ENCODE data around the gene NEURL1B. TPM values are rescaled to one million over a fixed set of nuclear protein-coding genes. Genes with fewer than 3 reads are reported as not detected.
A peak's percentile ranks its signal among the peaks of the same experiment; 100 is the strongest.

The NEURL1B gene
- total RNA-seq, 4 donors from 2014 or later = 33.6 to 98.8 (median 93.2) TPM

DNA sequence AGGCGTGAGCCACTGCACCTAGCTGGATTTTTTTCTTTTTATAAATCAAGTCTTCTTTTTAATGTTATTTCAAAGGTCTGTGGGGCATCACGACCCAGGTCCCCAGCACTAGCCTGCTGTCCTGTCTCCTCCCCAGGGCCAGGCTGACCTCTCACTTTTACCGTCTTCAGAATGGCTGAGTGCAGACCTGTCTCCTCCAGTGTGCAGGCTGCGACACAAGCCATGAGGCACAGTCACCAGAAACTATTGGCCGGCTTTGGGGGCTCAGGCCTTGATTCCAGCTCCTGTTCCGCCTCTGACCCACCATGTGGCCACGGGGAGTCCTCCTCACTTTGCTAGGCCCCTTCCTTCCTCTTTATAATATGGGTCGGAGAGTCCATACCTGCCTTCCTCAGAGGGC is 46.6 kb upstream of the NEURL1B start:
- H3K27ac ChIP-seq = no peak overlapping the region
- H3K4me3 ChIP-seq = no peak overlapping the region
- H3K36me3 ChIP-seq = no peaks in the 10 kb centered on the region
- DNase-seq (ENCODE audit: low spot score in 2 of 2) = no peak
- no peaks in the 10 kb centered on the region for H3K9me3 ChIP-seq
- H3K27me3 ChIP-seq = no peaks in the 10 kb centered on the region
- WGBS, 2 donors = 87 to 91% methylated on average over 8 of the region's 8 CpGs
- peaks cover 0 to 13% (median 0%) of the 10 kb centered on the region in 4 donors for H3K4me1 ChIP-seq
- TF ChIP-seq EP300 (IDR thresholded peaks at IDR 0.05) = no peak
- TF ChIP-seq POLR2A (IDR thresholded peaks at IDR 0.05) = no peak
- TF ChIP-seq, protein P1, sequence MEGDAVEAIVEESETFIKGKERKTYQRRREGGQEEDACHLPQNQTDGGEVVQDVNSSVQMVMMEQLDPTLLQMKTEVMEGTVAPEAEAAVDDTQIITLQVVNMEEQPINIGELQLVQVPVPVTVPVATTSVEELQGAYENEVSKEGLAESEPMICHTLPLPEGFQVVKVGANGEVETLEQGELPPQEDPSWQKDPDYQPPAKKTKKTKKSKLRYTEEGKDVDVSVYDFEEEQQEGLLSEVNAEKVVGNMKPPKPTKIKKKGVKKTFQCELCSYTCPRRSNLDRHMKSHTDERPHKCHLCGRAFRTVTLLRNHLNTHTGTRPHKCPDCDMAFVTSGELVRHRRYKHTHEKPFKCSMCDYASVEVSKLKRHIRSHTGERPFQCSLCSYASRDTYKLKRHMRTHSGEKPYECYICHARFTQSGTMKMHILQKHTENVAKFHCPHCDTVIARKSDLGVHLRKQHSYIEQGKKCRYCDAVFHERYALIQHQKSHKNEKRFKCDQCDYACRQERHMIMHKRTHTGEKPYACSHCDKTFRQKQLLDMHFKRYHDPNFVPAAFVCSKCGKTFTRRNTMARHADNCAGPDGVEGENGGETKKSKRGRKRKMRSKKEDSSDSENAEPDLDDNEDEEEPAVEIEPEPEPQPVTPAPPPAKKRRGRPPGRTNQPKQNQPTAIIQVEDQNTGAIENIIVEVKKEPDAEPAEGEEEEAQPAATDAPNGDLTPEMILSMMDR (IDR thresholded peaks at IDR 0.05) = no peak

DNA sequence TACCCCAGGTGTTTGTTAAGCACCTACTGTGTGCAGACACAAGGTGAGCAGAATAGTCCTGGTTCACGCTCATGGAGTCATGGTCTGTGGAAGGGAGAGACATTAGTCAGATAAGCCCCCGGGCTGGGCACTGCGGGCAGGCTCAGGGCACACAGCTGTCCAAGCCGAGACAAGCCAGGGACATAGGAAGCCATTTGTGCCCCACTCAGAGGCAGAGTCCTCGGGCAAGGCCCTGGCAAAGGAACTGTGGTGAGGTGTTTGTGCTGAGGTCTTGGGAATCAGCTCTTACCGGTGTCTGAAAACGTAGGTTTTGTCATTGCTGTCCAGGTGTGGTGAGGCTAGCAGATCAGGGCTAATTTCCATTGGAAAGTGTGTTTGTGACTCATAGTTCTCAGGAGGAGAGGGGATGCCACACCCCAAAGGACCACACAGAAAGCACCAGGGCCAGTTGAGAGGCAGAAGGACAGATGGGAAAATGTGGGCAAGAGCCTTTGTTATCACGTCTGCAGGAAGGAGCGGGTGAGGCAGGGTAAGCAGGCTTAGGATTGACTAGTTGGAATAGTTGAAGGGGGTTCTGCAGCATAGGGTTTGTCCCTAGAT is 46.1 kb upstream of the NEURL1B start:
- Histone ChIP-seq H3K4me1 (peaks cover 0 to 13% (median 0%) of the 10 kb centered on the region in 4 donors), H3K9me3 (no peaks in the 10 kb centered on the region), H3K27ac (no peak overlapping the region), H3K36me3 (no peaks in the 10 kb centered on the region), H3K27me3 (no peaks in the 10 kb centered on the region), H3K4me3 (no peak overlapping the region)
- TF ChIP-seq EP300 (IDR thresholded peaks at IDR 0.05) (no peak), POLR2A (IDR thresholded peaks at IDR 0.05) (no peak)
- TF ChIP-seq, protein P1 (IDR thresholded peaks at IDR 0.05) = no peak
- WGBS, 2 donors = 90 to 91% methylated on average over 9 of the region's 9 CpGs
- DNase-seq (ENCODE audit: low spot score in 2 of 2) = no peak

DNA sequence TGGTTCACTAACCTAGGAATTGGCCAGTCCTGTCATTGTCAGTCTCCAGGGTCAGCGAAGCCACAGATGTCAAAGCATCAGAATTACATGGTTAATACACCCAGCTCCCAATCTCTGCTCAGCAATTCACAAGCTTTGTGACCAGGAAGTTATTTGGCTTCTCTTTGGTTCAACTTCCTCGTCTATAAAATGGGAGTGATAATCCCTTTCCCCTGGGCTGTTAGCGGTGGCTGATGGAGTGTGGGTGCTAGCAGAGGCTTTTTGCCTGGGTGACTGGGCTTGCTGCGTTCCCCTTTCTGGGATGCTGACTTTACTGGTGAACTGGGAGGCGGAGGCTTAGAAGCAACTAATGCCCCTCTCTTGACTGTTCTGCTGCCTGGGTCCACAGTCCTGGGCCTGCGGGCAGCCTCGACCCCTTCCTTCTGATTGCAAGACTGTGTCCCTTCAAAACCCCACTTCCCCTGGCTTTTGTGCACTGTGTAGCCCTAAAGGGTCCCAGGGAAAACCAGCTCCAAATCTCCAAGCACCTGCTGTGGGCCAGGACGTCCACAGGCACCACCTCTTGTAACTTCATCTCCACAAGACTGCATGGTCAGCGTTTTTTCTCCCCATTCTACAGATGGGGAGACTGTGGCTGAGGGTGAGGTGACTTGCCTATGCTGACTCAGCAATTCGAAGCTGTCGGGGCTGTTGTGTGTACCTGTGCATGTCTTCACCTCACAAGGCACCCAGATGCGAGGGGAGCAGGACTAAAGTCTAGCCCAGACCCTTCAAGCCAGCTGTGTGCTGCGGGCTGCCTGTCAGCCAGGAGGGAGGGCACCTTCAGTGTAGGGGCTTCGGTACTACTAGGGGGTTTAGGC is 45.2 kb upstream of the NEURL1B start:
- Histone ChIP-seq H3K27ac (no peak overlapping the region), H3K4me3 (no peak overlapping the region), H3K4me1 (peaks cover 0 to 18% (median 0%) of the 10 kb centered on the region in 4 donors), H3K36me3 (no peaks in the 10 kb centered on the region), H3K9me3 (no peaks in the 10 kb centered on the region), H3K27me3 (no peaks in the 10 kb centered on the region)
- no peak for TF ChIP-seq EP300 (IDR thresholded peaks at IDR 0.05)
- TF ChIP-seq, protein P1 (IDR thresholded peaks at IDR 0.05) = no peak
- no peak for TF ChIP-seq POLR2A (IDR thresholded peaks at IDR 0.05)
- 92 to 93% methylated on average over 12 to 14 of the region's 14 CpGs for WGBS, 2 donors
- no peak for DNase-seq (ENCODE audit: low spot score in 2 of 2)

DNA sequence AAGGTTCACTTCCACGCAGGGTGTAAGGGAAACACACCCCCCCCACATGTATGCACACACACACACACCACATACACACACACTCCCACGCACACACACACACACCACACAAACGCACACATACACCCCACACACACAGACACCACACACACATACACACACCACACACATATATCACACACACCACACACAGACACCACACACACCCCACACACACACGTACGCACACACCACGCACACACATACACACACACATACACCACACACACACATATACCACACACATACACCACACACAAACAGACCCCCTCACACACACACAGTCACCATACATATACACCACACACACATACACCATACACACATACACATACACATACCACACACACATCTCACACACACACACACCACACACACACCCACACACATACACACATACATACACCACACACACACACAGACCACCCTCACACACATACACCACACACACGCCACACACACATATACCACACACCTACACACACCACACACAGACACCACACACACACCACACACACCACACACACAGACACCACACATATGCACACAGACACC is 44.3 kb upstream of the NEURL1B start:
- H3K27ac ChIP-seq = no peak overlapping the region
- no peak for TF ChIP-seq EP300 (IDR thresholded peaks at IDR 0.05)
- TF ChIP-seq POLR2A (IDR thresholded peaks at IDR 0.05) = no peak
- TF ChIP-seq, protein P1 (IDR thresholded peaks at IDR 0.05) = no peak
- H3K4me1 ChIP-seq = peaks cover 0 to 24% (median under 1%) of the 10 kb centered on the region in 4 donors
- no peak overlapping the region for H3K4me3 ChIP-seq
- WGBS, 2 donors = 91 to 92% methylated on average over 7 of the region's 7 CpGs
- no peak for DNase-seq (ENCODE audit: low spot score in 2 of 2)
- no peaks in the 10 kb centered on the region for H3K36me3 ChIP-seq
- no peaks in the 10 kb centered on the region for H3K27me3 ChIP-seq
- H3K9me3 ChIP-seq = no peaks in the 10 kb centered on the region

DNA sequence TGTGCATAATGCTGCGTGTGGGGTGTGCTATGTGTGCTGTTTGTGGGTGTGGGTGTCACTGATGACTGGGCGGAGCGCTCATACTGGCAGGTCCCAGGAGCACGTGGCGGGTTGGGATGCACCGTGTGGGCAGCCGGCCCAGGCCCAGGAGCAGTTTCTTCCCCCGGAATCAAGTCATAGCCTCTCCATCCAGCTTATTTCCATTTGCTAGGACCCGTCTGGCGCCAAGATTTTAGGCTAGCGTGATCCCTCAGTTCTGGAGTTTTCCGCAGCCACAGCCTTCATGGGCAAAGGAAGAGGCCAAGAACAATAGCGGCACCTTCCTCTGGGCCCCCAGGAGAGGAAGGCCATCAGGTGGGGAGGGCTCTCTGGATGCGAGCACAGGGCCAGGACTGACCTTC is 43.3 kb upstream of the NEURL1B start:
- peak overlapping the region in 1 of 4 donors; percentile 51 for H3K27ac ChIP-seq
- 70 to 74% methylated on average over 14 of the region's 14 CpGs for WGBS, 2 donors
- DNase-seq (ENCODE audit: low spot score in 2 of 2) = no peak
- no peaks in the 10 kb centered on the region for H3K36me3 ChIP-seq
- no peak overlapping the region for H3K4me3 ChIP-seq
- peak in 1 of 2 donors; percentile 31 for TF ChIP-seq EP300 (IDR thresholded peaks at IDR 0.05)
- TF ChIP-seq, protein P1 (IDR thresholded peaks at IDR 0.05) = no peak
- H3K4me1 ChIP-seq = peaks cover 0 to 33% (median 6%) of the 10 kb centered on the region in 4 donors
- no peaks in the 10 kb centered on the region for H3K9me3 ChIP-seq
- H3K27me3 ChIP-seq = no peaks in the 10 kb centered on the region

Measured in tibial nerve (tissue), 4 donors.